K562 (cell line): ENCODE measurements around the gene CLDND2. TPM values are rescaled to one million over a fixed set of nuclear protein-coding genes. Genes with fewer than 3 reads are reported as not detected.

ENCODE experiments used
- DMBX1 ChIP-seq: fragments of 250-450 bp; sonication (Bioruptor Pico); IDR thresholded peaks from 2 replicates; pipeline ENCODE4 v1.8.0; 2022; ENCODE audit warnings: inconsistent platforms, mild to moderate bottlenecking, moderate library complexity, borderline replicate concordance
- FOXK2 ChIP-seq, 2 experiments: fragments of 450-650 bp; IDR thresholded peaks in 1 of 2; conservative IDR thresholded peaks in 1 of 2; 2 replicates each; pipeline ENCODE4 v1.6.1; 2016; ENCODE audit warnings: low read depth in 2 of 2, mild to moderate bottlenecking in 1 of 2
- HNRNPUL1 ChIP-seq: fragments of 200-400 bp; formaldehyde crosslinking; IDR thresholded peaks from 2 replicates; pipeline ENCODE4 v1.6.1; 2017; ENCODE audit warnings: low read length
- KDM5B ChIP-seq: fragments of 200-600 bp; sonication (generic); IDR thresholded peaks from 2 replicates; pipeline ENCODE4 v1.6.1; 2012; ENCODE audit warnings: low read depth, mild to moderate bottlenecking, moderate library complexity, low read length, control low read depth, inconsistent platforms; ENCODE audit not compliant: insufficient replicate concordance
- MEF2D ChIP-seq: conservative IDR thresholded peaks from 2 replicates; pipeline ENCODE4 v1.6.1; 2016; ENCODE audit warnings: low read depth, missing genetic modification characterization, missing compliant biosample characterization
- MITF ChIP-seq: IDR thresholded peaks from 2 replicates; pipeline ENCODE4 v1.6.1; 2014; ENCODE audit warnings: antibody characterized with exemption
- MTA2 ChIP-seq: fragments of 450-650 bp; IDR thresholded peaks from 2 replicates; pipeline ENCODE4 v1.6.1; 2016; ENCODE audit warnings: low read depth
- PRDM10 ChIP-seq: fragments of 450-650 bp; IDR thresholded peaks from 2 replicates; pipeline ENCODE4 v1.6.1; 2018; ENCODE audit not compliant: partially characterized antibody
- PTRF ChIP-seq: fragments of 450-650 bp; IDR thresholded peaks from 2 replicates; pipeline ENCODE4 v1.6.1; 2016; ENCODE audit warnings: mild to moderate bottlenecking, missing genetic modification characterization, missing compliant biosample characterization
- SETDB1 ChIP-seq: IDR thresholded peaks from one replicate; pipeline ENCODE4 v1.6.1; 2012; ENCODE audit warnings: low read length, control low read depth, inconsistent platforms
- SLC30A9 ChIP-seq: fragments of 250-450 bp; sonication (Bioruptor Pico); IDR thresholded peaks from 2 replicates; pipeline ENCODE4 v1.8.0; 2022; ENCODE audit warnings: mild to moderate bottlenecking, moderate library complexity
- TSC22D4 ChIP-seq: fragments of 450-650 bp; IDR thresholded peaks from 2 replicates; pipeline ENCODE4 v1.6.1; 2016; ENCODE audit warnings: missing genetic modification characterization, missing biosample characterization, control low read depth
- ZBTB17 ChIP-seq: fragments of 450-650 bp; formaldehyde crosslinking; IDR thresholded peaks from 2 replicates; pipeline ENCODE4 v1.4.0; 2020; ENCODE audit warnings: mild to moderate bottlenecking
- ZNF24 ChIP-seq: fragments of 450-650 bp; IDR thresholded peaks from 2 replicates; pipeline ENCODE4 v1.6.1; 2016
- ZNF77 ChIP-seq: fragments of 250-450 bp; sonication (Bioruptor Pico); IDR thresholded peaks from 2 replicates; pipeline ENCODE4 v1.5.0; 2020
- polyA plus RNA-seq, 8 experiments: library from polyadenylated mRNA; depleted of rRNA in 4 of 8; stranded (reverse) in 5 of 8; unstranded in 3 of 8; fragments of >200 nt; fragmentation: Nextera tagmentation in 2 of 8; fragmentation: Illumina TruSeq in 1 of 8; extraction: Ambion mirVana in 2 of 8; extraction: Trizol in 1 of 8; gene quantifications; 2 replicates each; pipeline versions ENCODE4 v1.2.1 to v1.2.3, GENCODE V29; 2011 to 2014; ENCODE audit warnings: inconsistent platforms in 1 of 8, missing spikeins in 1 of 8
- total RNA-seq, 7 experiments: library from RNA; depleted of rRNA in 6 of 7; stranded (reverse); fragments of >200 nt in 6 of 7; fragmentation: Illumina TruSeq in 2 of 7; extraction: Trizol in 2 of 7; gene quantifications; 2 replicates each; pipeline versions ENCODE4 v1.2.1 to v1.2.3, GENCODE V29; 2011 to 2021; ENCODE audit warnings: low replicate concordance in 1 of 7
- TF ChIP-seq, protein P1 (sequence below): sonication (generic); formaldehyde crosslinking; IDR thresholded peaks from 2 replicates; pipeline ENCODE4 v1.8.1; 2023; ENCODE audit warnings: missing genetic modification reagents, mild to moderate bottlenecking, borderline replicate concordance
- TF ChIP-seq, protein P2 (sequence below): sonication (generic); formaldehyde crosslinking; IDR thresholded peaks from 2 replicates; pipeline ENCODE4 v1.8.0; 2022; ENCODE audit warnings: mild to moderate bottlenecking, missing genetic modification reagents

The CLDND2 gene
- total and polyA plus RNA-seq, 9 of the 15 experiments (the other 6 are each of a cell fraction or from before 2014, with no cell fraction given) = 0.45 to 4.0 (median 1.2) TPM; not detected in 3

- TF ChIP-seq, protein P1, sequence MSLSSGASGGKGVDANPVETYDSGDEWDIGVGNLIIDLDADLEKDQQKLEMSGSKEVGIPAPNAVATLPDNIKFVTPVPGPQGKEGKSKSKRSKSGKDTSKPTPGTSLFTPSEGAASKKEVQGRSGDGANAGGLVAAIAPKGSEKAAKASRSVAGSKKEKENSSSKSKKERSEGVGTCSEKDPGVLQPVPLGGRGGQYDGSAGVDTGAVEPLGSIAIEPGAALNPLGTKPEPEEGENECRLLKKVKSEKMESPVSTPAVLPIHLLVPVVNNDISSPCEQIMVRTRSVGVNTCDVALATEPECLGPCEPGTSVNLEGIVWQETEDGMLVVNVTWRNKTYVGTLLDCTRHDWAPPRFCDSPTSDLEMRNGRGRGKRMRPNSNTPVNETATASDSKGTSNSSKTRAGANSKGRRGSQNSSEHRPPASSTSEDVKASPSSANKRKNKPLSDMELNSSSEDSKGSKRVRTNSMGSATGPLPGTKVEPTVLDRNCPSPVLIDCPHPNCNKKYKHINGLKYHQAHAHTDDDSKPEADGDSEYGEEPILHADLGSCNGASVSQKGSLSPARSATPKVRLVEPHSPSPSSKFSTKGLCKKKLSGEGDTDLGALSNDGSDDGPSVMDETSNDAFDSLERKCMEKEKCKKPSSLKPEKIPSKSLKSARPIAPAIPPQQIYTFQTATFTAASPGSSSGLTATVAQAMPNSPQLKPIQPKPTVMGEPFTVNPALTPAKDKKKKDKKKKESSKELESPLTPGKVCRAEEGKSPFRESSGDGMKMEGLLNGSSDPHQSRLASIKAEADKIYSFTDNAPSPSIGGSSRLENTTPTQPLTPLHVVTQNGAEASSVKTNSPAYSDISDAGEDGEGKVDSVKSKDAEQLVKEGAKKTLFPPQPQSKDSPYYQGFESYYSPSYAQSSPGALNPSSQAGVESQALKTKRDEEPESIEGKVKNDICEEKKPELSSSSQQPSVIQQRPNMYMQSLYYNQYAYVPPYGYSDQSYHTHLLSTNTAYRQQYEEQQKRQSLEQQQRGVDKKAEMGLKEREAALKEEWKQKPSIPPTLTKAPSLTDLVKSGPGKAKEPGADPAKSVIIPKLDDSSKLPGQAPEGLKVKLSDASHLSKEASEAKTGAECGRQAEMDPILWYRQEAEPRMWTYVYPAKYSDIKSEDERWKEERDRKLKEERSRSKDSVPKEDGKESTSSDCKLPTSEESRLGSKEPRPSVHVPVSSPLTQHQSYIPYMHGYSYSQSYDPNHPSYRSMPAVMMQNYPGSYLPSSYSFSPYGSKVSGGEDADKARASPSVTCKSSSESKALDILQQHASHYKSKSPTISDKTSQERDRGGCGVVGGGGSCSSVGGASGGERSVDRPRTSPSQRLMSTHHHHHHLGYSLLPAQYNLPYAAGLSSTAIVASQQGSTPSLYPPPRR = no peak
- TF ChIP-seq DMBX1 (CRISPR knock-in tag) (peak; percentile 41; the same call in 1 of the 2 replicates), PTRF (tag) (no peak), SLC30A9 (CRISPR knock-in tag) (no peak), ZNF24 (no peak), MITF (peak; percentile 68; the same call in 1 of the 2 replicates), KDM5B (peak; percentile 68), ZNF77 (CRISPR knock-in tag) (no peak), ZBTB17 (CRISPR knock-in tag) (no peak), TSC22D4 (no peak), PRDM10 (no peak), FOXK2 (conservative IDR thresholded peaks at IDR 0.05 in 1 of 2, IDR thresholded peaks at IDR 0.05 in 1 of 2; ENCODE audit: low read depth in 2 of 2) (no peak), HNRNPUL1 (no peak), SETDB1 (no peak), MTA2 (no peak), MEF2D (no peak)
- TF ChIP-seq, protein P2, sequence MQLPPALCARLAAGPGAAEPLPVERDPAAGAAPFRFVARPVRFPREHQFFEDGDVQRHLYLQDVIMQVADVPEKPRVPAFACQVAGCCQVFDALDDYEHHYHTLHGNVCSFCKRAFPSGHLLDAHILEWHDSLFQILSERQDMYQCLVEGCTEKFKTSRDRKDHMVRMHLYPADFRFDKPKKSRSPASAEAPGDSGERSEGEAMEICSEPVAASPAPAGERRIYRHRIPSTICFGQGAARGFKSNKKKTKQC (CRISPR knock-in tag) = peak; percentile 96
Measured at GRCh38 chr19:51339687-51340656, 28.8 kb downstream of the CLDND2 start (continued).
